SH-SY5Y (cell line): Measurements from ENCODE around the gene TTN.

Experiments used
- GATA2 ChIP-seq: IDR thresholded peaks from 2 replicates; pipeline ENCODE4 v1.6.1; 2011; ENCODE audit warnings: mild to moderate bottlenecking, low read depth, low read length
- GATA3 ChIP-seq: IDR thresholded peaks from 2 replicates; pipeline ENCODE4 v1.6.1; 2011; ENCODE audit warnings: low read depth, mild to moderate bottlenecking, low read length, moderate library complexity

DNA sequence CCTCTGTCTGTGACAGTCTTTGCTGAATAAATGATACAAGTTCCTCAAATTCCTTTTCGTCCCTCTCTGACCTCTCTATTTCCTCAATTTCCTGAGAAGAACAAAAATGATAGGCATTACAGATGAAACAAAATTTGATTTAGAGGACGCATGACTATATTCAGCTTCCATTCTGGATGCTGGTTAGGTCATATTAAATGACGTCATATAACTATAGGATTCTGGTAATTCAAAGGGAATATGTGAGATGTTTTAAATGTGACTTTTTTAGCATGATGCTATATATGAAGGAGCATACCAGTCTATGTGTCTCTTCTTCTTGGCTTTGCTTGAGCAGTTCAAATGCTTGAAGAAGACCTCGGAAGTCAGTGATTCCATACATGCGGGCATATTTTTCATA is 102.3 kb downstream of the TTN start:
- TF ChIP-seq GATA2 = no peak
- TF ChIP-seq GATA3 = no peak
